H1 (cell line): ENCODE results near the gene GYS2. TPM values are rescaled to one million over a fixed set of nuclear protein-coding genes. Genes with fewer than 3 reads are reported as not detected.
"Not testable (repeated sequence)": the region's sequence is repeated elsewhere in the genome, so short reads cannot be mapped to it uniquely, and the experiment has no call there.

Source experiments
- CTCF ChIA-PET: fragments of 300-600 bp; sonication (Branson Sonifier 250); formaldehyde crosslinking; loops from one replicate; lab custom pipeline; 2021; ENCODE audit not compliant: partially characterized antibody; lab: Charles Lee
- POLR2A ChIA-PET: fragments of 300-600 bp; sonication (Branson Sonifier 250); formaldehyde crosslinking; loops from one replicate; lab custom pipeline; 2021; ENCODE audit warnings: inconsistent platforms; ENCODE audit not compliant: partially characterized antibody; lab: Charles Lee
- DNase-seq, 2 experiments: peaks; one replicate each; pipeline versions ENCODE4 v3.0.0 to v3.0.0-alpha.2; 2010 to 2022; ENCODE audit warnings: low spot score in 2 of 2, low read depth in 1 of 2, mixed read lengths in 1 of 2
- FAIRE-seq: peaks from 2 replicates; lab custom pipeline; 2011; peaks lifted over from hg19 to GRCh38; lab: Jason Lieb, UNC
- H2AFZ ChIP-seq: 2 replicates; pipeline ENCODE4 v1.8.1; 2012; ENCODE audit warnings: low read length, inconsistent platforms
- H2AK5ac ChIP-seq: 2 replicates; pipeline ENCODE4 v1.6.1; 2013; ENCODE audit warnings: low read depth, low read length
- H2BK120ac ChIP-seq: replicated peaks from 2 replicates; pipeline ENCODE3; 2013; ENCODE audit warnings: low read depth, low read length, inconsistent platforms
- H2BK12ac ChIP-seq: 2 replicates; pipeline ENCODE4 v1.6.1; 2013; ENCODE audit warnings: low read depth, low read length
- H2BK15ac ChIP-seq: 2 replicates; pipeline ENCODE4 v1.6.1; 2013; ENCODE audit warnings: low read length
- H2BK20ac ChIP-seq: 2 replicates; pipeline ENCODE4 v1.6.1; 2013; ENCODE audit warnings: low read length
- H2BK5ac ChIP-seq: 2 replicates; pipeline ENCODE4 v1.6.1; 2013; ENCODE audit warnings: low read depth, low read length
- H3K14ac ChIP-seq: 2 replicates; pipeline ENCODE4 v1.6.1; 2013; ENCODE audit warnings: inconsistent platforms; ENCODE audit not compliant: insufficient read length
- H3K18ac ChIP-seq: 2 replicates; pipeline ENCODE4 v1.6.1; 2013; ENCODE audit warnings: low read length; ENCODE audit errors: extremely low read depth
- H3K23ac ChIP-seq: 2 replicates; pipeline ENCODE4 v1.6.1; 2013; ENCODE audit warnings: inconsistent platforms; ENCODE audit not compliant: insufficient read length
- H3K23me2 ChIP-seq: 2 replicates; pipeline ENCODE4 v1.6.1; 2013; ENCODE audit warnings: low read depth, low read length
- H3K27ac ChIP-seq: 2 replicates; pipeline ENCODE4 v1.6.1; 2011; ENCODE audit warnings: low read depth, low read length, inconsistent platforms
- H3K27me3 ChIP-seq, 4 experiments: replicated peaks in 1 of 4; 1 replicate in 1 of 4; 2 replicates in 3 of 4; pipeline versions ENCODE4 v1.6.1 to v1.8.1; 2011 to 2013; ENCODE audit warnings: low read length in 3 of 4, mild to moderate bottlenecking in 3 of 4, inconsistent platforms in 2 of 4, mixed read lengths in 2 of 4, moderate library complexity in 1 of 4; ENCODE audit not compliant: control insufficient read depth in 3 of 4, insufficient read depth in 3 of 4; ENCODE audit errors: extremely low read depth in 1 of 4
- H3K36me3 ChIP-seq, 4 experiments: 2 replicates each; pipeline versions ENCODE4 v1.6.1 to v1.8.1; 2011 to 2013; ENCODE audit warnings: mild to moderate bottlenecking in 4 of 4, low read length in 3 of 4, moderate library complexity in 2 of 4, control low read depth in 1 of 4, inconsistent platforms in 1 of 4; ENCODE audit not compliant: insufficient read depth in 4 of 4, control insufficient read depth in 2 of 4
- H3K4ac ChIP-seq: replicated peaks from 2 replicates; pipeline ENCODE3; 2013; ENCODE audit warnings: low read length, low read depth, mixed read lengths, inconsistent platforms; ENCODE audit not compliant: insufficient read length
- H3K4me1 ChIP-seq, 4 experiments: replicated peaks in 1 of 4; 1 replicate in 1 of 4; 2 replicates in 3 of 4; pipeline versions ENCODE4 v1.6.1 to v1.8.1; 2011 to 2013; ENCODE audit warnings: low read length in 3 of 4, inconsistent platforms in 2 of 4, mixed read lengths in 1 of 4; ENCODE audit not compliant: insufficient read depth in 4 of 4, control insufficient read depth in 3 of 4
- H3K4me2 ChIP-seq, 2 experiments: 2 replicates each; pipeline versions ENCODE4 v1.6.1 to v1.8.1; 2011 to 2013; ENCODE audit warnings: low read depth in 2 of 2, low read length in 2 of 2, control low read depth in 1 of 2, inconsistent platforms in 1 of 2, mild to moderate bottlenecking in 1 of 2; ENCODE audit not compliant: insufficient read depth in 1 of 2
- H3K4me3 ChIP-seq, 4 experiments: fragments of 200-600, 300-600 bp in 1 of 4; sonication (generic), shearing (Covaris generic), sonication (Bioruptor Twin) in 1 of 4; 2 replicates each; pipeline versions ENCODE4 v1.5.1 to v1.8.1; 2011 to 2016; ENCODE audit warnings: low read length in 4 of 4, low read depth in 3 of 4, control low read depth in 2 of 4, inconsistent platforms in 2 of 4, mild to moderate bottlenecking in 2 of 4, mixed read lengths in 1 of 4, moderate library complexity in 1 of 4; ENCODE audit not compliant: insufficient read depth in 2 of 4; ENCODE audit errors: extremely low read depth in 1 of 4
- H3K56ac ChIP-seq: replicated peaks from 2 replicates; pipeline ENCODE3; 2013; ENCODE audit warnings: low read depth, mild to moderate bottlenecking, mixed read lengths, low read length, inconsistent platforms; ENCODE audit not compliant: insufficient read length
- H3K79me1 ChIP-seq: 2 replicates; pipeline ENCODE4 v1.6.1; 2013; ENCODE audit warnings: low read depth, low read length, control low read depth
- H3K79me2 ChIP-seq, 2 experiments: 2 replicates each; pipeline versions ENCODE4 v1.6.1 to v1.8.1; 2012 to 2013; ENCODE audit warnings: low read length in 2 of 2, mild to moderate bottlenecking in 2 of 2, inconsistent platforms in 1 of 2; ENCODE audit not compliant: insufficient read depth in 2 of 2, control insufficient read depth in 1 of 2
- H3K9ac ChIP-seq, 4 experiments: replicated peaks in 1 of 4; 1 replicate in 1 of 4; 2 replicates in 3 of 4; pipeline versions ENCODE4 v1.6.1 to v1.8.1; 2011 to 2013; ENCODE audit warnings: low read depth in 3 of 4, low read length in 3 of 4, control low read depth in 2 of 4, mild to moderate bottlenecking in 2 of 4, moderate library complexity in 2 of 4, inconsistent platforms in 1 of 4; ENCODE audit errors: extremely low read depth in 1 of 4
- H3K9me3 ChIP-seq, 2 experiments: 2 replicates each; pipeline versions ENCODE4 v1.6.1 to v1.8.1; 2012 to 2013; ENCODE audit warnings: mild to moderate bottlenecking in 2 of 2, moderate library complexity in 2 of 2, control low read depth in 1 of 2, inconsistent platforms in 1 of 2, low read depth in 1 of 2, low read length in 1 of 2, mixed read lengths in 1 of 2; ENCODE audit not compliant: insufficient read depth in 2 of 2
- H4K20me1 ChIP-seq, 2 experiments: replicated peaks in 1 of 2; 2 replicates each; pipeline versions ENCODE3 to v1.8.1; 2011 to 2013; ENCODE audit warnings: inconsistent platforms in 2 of 2, low read length in 2 of 2, mild to moderate bottlenecking in 1 of 2; ENCODE audit not compliant: insufficient read depth in 2 of 2, control insufficient read depth in 1 of 2
- H4K5ac ChIP-seq: 2 replicates; pipeline ENCODE4 v1.6.1; 2013; ENCODE audit warnings: low read length, low read depth, mixed read lengths, inconsistent platforms; ENCODE audit not compliant: insufficient read length
- H4K8ac ChIP-seq: 2 replicates; pipeline ENCODE4 v1.8.0; 2013; ENCODE audit warnings: mild to moderate bottlenecking, moderate library complexity, low read length, inconsistent platforms; ENCODE audit not compliant: insufficient read depth; ENCODE audit errors: extremely low read depth
- H4K91ac ChIP-seq: replicated peaks from 2 replicates; pipeline ENCODE3; 2013; ENCODE audit warnings: low read length, mixed read lengths, inconsistent platforms; ENCODE audit not compliant: insufficient read length
- EGR1 ChIP-seq: IDR thresholded peaks from 2 replicates; pipeline ENCODE4 v1.6.1; 2011; ENCODE audit warnings: low read depth, low read length, borderline replicate concordance
- KDM5A ChIP-seq: fragments of 200-600 bp; IDR thresholded peaks from 2 replicates; pipeline ENCODE4 v1.7.1; 2012; ENCODE audit warnings: mild to moderate bottlenecking, low read length, inconsistent platforms, mixed read lengths
- POLR2A ChIP-seq, 2 experiments: IDR thresholded peaks; 1 replicate in 1 of 2; 2 replicates in 1 of 2; pipeline ENCODE4 v1.6.1; 2011; ENCODE audit warnings: low read depth in 2 of 2, low read length in 2 of 2, mild to moderate bottlenecking in 2 of 2; ENCODE audit errors: control extremely low read depth in 1 of 2
- RBBP5 ChIP-seq: IDR thresholded peaks from 2 replicates; pipeline ENCODE4 v1.7.1; 2012; ENCODE audit warnings: low read depth, mild to moderate bottlenecking, inconsistent platforms, low read length, moderate library complexity, borderline replicate concordance
- YY1 ChIP-seq: IDR thresholded peaks from 2 replicates; pipeline ENCODE4 v1.6.1; 2011; ENCODE audit warnings: low read depth, mild to moderate bottlenecking, low read length
- WGBS, 2 experiments: shearing (Covaris generic) in 1 of 2; methylation state at CpG; one replicate each; pipeline versions ENCODE4 v1.1.6 to v1.1.7; 2013 to 2015; ENCODE audit warnings: low lambda C conversion rate in 2 of 2, mixed read lengths in 2 of 2, inconsistent platforms in 1 of 2, low coverage in 1 of 2, missing lambda C conversion rate in 1 of 2; ENCODE audit not compliant: insufficient replicate concordance in 2 of 2, insufficient coverage in 1 of 2, insufficient read length in 1 of 2; ENCODE audit errors: extremely low coverage in 1 of 2, missing lambda C conversion rate in 1 of 2; 5-methylcytosine and 5-hydroxymethylcytosine counted together
- polyA plus RNA-seq, 7 experiments: library from polyadenylated mRNA; depleted of rRNA in 3 of 7; stranded (reverse) in 5 of 7; unstranded in 2 of 7; fragments of >200 nt in 5 of 7; fragments of 200-250 nt in 2 of 7; gene quantifications; 1 replicate in 5 of 7; 2 replicates in 1 of 7; 4 replicates in 1 of 7; pipeline versions ENCODE4 v1.2.1 to v1.2.3, GENCODE V29; 2011 to 2013; ENCODE audit warnings: missing spikeins in 2 of 7, mixed read lengths in 2 of 7
- total RNA-seq: library from RNA; stranded (reverse); fragmentation: NEBNext Ultra II Directional; extraction: Animal tissue kit (Norgen Biotek cat#: 25700); gene quantifications from 2 replicates; pipeline ENCODE4 v1.2.1, GENCODE V29; 2021
- TF ChIP-seq, protein P1 (sequence below), 3 experiments: IDR thresholded peaks; 1 replicate in 2 of 3; 2 replicates in 1 of 3; pipeline versions ENCODE4 v1.5.1 to v1.6.1; 2011; ENCODE audit warnings: low read length in 3 of 3, mild to moderate bottlenecking in 3 of 3, inconsistent platforms in 2 of 3, low read depth in 1 of 3, moderate library complexity in 1 of 3; ENCODE audit not compliant: insufficient read depth in 1 of 3; ENCODE audit errors: control extremely low read depth in 1 of 3

Gene GYS2
- total and polyA plus RNA-seq, 2 of the 8 experiments (the other 6 are each of a cell fraction or from before 2014, with no cell fraction given) = not detected

DNA sequence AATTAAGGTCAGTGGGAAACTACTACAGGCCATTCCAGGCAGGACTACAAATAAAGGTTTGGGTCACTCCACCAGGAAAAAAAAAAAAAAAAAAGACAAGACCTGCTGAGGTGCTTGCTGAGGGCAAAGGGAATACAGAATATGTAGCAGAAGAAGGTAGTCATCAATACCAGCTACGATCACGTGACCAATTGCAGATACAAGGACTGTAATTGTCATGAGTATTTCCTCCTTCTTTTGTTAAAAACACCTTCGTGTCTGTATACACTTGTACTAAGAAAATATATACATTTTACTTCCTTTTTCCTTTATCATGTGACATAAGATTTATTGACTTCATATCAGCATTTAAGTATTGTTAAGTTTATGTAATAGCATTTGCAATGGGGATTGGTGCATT lies 19.2 kb downstream of the GYS2 start (continued):
- TF ChIP-seq YY1 (no peak), RBBP5 (no peak), POLR2A (IDR thresholded peaks at IDR 0.05; ENCODE audit: control extremely low read depth in 1 of 2, low read depth in 2 of 2, low read length in 2 of 2) (no peak), EGR1 (no peak), KDM5A (no peak)
- TF ChIP-seq, protein P1, sequence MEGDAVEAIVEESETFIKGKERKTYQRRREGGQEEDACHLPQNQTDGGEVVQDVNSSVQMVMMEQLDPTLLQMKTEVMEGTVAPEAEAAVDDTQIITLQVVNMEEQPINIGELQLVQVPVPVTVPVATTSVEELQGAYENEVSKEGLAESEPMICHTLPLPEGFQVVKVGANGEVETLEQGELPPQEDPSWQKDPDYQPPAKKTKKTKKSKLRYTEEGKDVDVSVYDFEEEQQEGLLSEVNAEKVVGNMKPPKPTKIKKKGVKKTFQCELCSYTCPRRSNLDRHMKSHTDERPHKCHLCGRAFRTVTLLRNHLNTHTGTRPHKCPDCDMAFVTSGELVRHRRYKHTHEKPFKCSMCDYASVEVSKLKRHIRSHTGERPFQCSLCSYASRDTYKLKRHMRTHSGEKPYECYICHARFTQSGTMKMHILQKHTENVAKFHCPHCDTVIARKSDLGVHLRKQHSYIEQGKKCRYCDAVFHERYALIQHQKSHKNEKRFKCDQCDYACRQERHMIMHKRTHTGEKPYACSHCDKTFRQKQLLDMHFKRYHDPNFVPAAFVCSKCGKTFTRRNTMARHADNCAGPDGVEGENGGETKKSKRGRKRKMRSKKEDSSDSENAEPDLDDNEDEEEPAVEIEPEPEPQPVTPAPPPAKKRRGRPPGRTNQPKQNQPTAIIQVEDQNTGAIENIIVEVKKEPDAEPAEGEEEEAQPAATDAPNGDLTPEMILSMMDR (IDR thresholded peaks at IDR 0.05; ENCODE audit: control extremely low read depth in 1 of 3, insufficient read depth in 1 of 3, low read depth in 1 of 3, low read length in 3 of 3) = no peak

DNA sequence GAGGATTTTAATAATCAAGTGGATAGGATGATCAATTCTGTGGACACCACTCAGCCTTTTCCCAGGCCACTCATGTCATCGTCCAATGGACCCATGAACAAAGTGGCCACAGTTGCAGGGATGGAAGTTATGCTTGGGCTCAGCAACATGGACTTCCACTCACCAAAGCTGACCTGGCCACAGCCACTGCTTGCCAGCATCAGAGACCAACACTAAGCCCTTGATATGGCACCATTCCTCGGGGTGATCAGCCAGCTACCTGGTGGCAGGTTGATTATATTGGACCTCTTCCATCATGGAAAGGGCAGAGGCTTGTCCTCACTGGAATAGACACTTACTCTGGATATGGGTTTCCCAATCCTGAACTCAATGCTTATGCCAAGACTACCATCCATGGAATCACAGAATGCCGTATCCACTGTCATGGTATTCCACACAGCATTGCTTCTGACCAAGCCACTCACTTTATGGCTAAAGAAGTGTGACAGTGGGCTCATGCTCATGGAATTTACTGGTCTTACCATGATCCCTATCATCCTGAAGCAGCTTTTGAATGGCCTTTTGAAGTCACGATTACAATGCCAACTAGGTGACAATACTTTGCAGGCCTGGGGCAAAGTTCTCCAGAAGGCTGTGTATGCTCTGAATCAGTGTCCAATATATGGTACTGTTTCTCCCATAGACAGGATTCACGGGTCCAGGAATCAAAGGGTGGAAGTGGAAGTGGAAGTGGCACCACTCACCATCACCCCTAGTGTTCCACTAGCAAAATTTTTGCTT lies 20.1 kb downstream of the GYS2 start:
- H3K9ac ChIP-seq, H4K5ac ChIP-seq, H4K91ac ChIP-seq, H3K79me2 ChIP-seq, H3K18ac ChIP-seq, H2AFZ ChIP-seq, H2BK120ac ChIP-seq, POLR2A ChIA-PET, H3K36me3 ChIP-seq, H2BK20ac ChIP-seq, H2BK12ac ChIP-seq, CTCF ChIA-PET, H3K9me3 ChIP-seq, H3K27ac ChIP-seq, H3K79me1 ChIP-seq, H3K4me1 ChIP-seq, H4K8ac ChIP-seq, H3K23ac ChIP-seq, H2BK5ac ChIP-seq, DNase-seq, H4K20me1 ChIP-seq, H2AK5ac ChIP-seq, H3K4ac ChIP-seq, H3K56ac ChIP-seq, H3K14ac ChIP-seq, H3K27me3 ChIP-seq, H3K23me2 ChIP-seq, H3K4me2 ChIP-seq, FAIRE-seq, H3K4me3 ChIP-seq, H2BK15ac ChIP-seq: not testable (repeated sequence)
- WGBS, 2 experiments = 95% methylated on average over 5 of the region's 5 CpGs; no CpG with 5 or more reads in 1 of the 2 experiments
